Posterior vena cava (tissue), 2 donors: ENCODE results near the gene IMMP2L. TPM values are rescaled to one million over a fixed set of nuclear protein-coding genes. Genes with fewer than 3 reads are reported as not detected.

Source experiments
- DNase-seq: peaks from one replicate; pipeline ENCODE4 v3.0.0-alpha.2; 2020; ENCODE audit warnings: low spot score
- intact Hi-C, 2 donors: fragments of 100-400 bp; cut with DNase I; formaldehyde crosslinking; loops; one replicate each; pipeline versions ENCODE4 v1.14.1 to v1.14.2; 2022 to 2023
- total RNA-seq, 2 donors: library from RNA; stranded (reverse); fragmentation: NEBNext Ultra II Directional; extraction: Animal tissue kit (Norgen Biotek cat#: 25700); gene quantifications; one replicate each; pipeline ENCODE4 v1.2.1, GENCODE V29; 2021
- donor health status: DM: yes; HTN: yes; CAD: no.
- donor health status: DM: yes; HTN: yes; CAD: no.

The IMMP2L gene
- total RNA-seq, 2 donors from 2014 or later, result 15.9 to 20.5 TPM

DNA sequence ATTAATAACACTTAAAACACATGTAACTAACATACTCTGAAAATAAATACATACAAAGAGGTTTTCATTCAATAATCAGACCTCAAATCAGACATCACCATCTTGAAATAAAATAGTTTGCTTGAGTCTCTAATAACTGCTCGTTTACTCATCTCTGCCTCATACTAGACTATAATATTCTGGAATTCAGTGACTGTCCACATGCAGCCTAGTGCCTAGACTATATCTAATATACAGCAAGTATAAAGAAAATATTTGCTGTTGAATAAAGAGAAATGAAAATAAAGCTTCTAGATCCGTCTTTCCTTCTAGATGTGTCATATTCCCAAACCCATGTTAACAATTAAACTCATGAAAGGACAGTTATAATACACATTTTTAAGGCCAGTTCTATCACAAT lies 707.6 kb downstream of the IMMP2L start:
- DNase-seq, result no peak
- intact Hi-C loops, result no loop called here

DNA sequence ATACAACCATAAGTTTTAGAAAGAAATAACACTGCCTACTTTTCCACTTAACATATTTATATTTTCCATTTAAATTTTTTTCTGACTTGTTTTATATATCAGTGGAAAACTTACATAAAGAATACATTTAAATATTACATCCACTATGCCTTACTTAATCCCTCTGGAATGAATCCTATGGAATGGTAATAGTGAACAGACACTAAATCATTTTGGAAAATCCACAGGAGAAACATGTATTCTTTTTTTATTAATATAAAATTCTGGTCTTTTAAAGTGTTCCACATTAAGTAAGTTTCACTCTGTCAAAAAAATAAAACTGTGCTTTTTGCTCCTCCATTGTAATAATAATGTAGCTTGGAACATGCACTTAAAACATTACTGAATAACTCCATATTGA lies 708.1 kb downstream of the IMMP2L start:
- intact Hi-C loops, result no loop called here
- DNase-seq, result no peak

DNA sequence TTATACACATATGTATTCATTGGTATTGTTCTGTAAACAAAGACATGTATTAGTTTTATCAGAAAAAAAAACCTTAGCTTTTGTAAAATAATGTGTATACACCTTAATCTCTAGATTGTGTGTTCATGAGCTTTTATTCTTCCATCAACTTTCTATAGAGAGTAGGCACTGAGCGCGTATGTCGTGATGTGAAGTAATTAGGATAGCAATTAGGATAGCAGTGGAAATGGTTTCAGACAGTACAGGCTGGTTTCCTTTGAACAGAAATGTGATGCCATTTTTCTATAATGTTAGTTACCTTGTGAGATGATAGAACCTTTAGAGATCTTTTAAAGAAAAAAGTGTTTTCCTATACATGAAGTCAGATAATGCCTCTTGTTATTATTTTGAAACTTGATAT lies 709.0 kb downstream of the IMMP2L start:
- intact Hi-C loops, result no loop called here
- DNase-seq, result no peak

DNA sequence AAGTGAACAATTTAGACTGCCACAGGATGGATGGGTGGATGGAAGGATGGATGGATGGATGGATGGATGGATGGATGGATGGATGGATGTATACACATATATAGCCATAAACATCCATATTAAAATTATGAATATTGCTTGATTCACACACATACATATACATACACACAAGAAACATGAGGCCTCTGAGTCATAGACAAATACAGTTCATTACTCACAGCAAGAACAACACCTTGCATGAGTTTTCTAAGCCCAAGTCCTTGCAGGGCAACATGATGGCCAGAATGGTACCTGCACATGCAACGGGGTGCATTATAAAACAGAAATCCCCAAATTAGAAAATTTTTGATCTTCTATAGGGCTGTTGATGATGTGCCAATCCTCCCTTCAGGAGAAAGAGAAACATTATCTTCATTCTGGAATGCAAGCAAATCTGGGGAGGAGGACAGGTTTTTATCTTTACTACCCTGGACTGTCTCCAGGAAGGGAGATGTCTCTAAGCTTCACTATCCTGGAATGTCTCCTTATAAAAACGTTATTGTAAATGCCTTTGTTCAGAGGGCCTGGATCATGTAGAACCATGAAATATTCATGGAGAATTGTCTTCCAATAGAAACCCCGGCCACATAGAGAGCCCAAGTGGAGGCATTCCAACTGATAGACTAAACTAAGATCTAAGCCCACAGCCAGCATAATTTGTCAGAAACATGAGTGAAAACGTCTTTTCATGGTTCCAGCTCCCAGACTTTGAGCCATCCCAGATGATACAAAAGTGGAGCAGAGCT lies 709.9 kb downstream of the IMMP2L start:
- no peak for DNase-seq
- intact Hi-C loops, result no loop called here

DNA sequence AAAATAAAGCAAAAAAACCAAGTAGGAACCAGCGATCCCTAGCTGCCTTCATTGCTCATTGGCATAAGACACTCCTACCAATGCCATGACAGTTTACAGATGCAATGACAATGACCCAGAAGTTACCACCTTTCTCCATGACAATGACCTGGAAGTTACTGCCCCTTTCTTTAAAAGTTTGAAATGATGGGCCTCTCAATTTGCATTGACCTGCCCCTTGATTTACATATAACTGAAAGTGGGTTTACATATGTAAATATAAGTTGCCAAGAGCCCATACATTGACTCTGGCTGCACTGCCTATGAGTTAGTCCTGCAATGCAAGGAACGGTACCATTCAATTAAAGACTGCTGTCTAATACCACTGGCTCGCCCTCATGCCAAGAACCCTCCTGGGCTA lies 712.1 kb downstream of the IMMP2L start:
- intact Hi-C loops, result no loop called here
- no peak for DNase-seq

DNA sequence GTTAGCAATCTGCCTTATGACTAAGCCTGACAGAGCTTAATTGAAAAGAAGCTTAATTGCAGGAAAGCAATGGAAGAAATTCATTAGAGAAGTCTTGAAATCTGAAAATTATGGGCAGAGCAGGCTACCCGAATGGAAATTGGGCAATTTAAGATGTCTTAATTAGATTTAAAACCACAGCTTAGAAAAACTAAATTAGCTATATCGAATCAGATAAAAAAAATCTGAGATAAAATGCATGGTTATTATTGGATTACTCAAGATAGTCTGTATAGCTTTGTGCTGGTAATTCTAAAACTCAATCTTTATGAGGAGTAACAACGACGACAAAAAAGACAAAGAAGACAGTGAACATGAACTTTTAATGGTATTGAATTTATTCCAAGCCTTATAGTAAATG lies 719.5 kb downstream of the IMMP2L start:
- DNase-seq, result no peak
- intact Hi-C loops, result no loop called here

DNA sequence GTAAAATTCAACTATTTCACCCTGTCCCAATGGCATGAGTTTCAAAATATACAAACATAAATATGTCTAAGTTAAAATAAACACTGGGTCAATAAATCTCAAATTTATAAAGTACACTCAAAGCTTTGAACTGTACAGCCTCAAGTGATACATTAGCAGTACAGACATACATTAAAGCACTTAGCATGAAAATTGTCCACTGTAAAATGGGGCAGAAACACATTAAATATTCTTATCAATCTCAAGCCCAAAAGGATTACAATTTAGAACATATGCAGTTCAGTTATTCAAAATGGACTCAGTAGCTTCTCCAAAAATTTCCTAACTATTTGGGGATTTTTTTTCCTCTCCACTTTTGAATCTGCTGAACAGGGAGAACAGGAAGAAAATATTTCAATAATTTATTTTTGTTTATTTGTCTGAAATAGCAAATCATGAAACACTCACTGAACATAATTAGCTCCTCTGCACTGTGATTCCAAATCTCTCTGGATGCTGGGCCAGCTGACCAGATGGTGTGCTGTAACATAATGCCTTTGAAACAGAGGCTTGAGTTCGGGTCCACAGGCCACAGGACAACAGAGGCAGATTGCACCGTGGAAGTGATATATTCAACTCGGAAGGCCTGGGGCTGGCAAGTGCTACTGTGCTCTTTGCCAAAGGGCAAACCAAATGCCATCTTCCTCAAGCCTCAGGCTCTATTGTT lies 720.3 kb downstream of the IMMP2L start:
- intact Hi-C loops, result no loop called here
- DNase-seq, result no peak

DNA sequence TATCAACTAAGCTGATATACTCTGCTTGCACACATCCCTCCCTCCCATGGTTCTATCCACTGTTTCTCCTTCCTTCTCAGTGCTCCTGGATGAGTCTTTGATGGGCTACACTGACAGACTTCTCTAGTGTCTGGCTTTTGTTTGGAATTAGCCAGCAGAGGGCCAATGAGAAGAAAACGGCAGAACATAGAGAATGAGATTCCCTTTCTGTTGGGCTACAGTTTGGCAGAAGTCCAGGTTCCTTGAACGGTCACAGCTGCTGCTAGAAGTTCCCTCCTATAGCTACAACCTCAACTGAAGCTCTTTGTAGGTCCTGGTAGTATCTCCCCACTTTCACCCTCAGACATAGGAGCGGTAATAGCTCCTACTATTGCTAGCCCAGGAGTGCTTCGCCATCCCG lies 722.4 kb downstream of the IMMP2L start:
- intact Hi-C loops, result no loop called here
- DNase-seq, result no peak

DNA sequence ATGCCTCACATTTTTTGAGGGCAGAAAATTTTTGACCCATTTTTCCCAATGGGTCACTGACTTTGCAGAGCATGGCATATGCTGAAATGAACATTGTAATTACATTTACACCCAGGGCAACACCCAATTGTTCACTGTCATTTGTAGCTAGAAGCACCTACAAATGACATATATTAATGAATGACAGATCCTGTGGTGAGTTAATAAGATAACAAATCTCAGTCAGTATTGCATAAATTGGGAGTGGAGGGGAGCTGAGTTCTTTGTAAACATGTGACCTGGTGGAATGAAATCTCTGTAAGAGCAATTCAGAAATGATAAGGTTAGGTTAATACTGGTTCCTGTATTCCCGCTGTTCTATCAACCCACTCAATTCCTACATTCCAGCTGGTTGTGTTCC lies 726.4 kb downstream of the IMMP2L start:
- DNase-seq, result no peak
- intact Hi-C loops, result no loop called here

DNA sequence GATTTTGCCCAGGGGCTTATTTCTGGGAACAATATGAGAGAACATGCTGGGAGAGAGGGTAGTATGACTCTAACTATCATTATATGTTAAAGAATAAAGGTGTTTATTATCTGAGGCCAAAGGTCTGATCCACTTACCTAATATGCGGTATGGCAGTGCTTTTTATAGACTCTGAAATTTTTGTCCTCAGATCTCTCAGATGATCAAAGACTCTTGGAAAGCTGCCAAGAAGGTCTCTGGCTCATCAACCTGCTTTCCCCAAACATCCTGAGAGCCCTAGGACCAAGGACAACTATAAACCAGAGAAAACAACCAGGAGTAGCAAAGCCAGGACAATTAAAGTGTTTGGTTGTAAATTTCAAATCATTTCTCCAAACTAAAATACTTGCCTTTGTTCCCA lies 727.1 kb downstream of the IMMP2L start:
- no peak for DNase-seq
- intact Hi-C loops, result no loop called here

DNA sequence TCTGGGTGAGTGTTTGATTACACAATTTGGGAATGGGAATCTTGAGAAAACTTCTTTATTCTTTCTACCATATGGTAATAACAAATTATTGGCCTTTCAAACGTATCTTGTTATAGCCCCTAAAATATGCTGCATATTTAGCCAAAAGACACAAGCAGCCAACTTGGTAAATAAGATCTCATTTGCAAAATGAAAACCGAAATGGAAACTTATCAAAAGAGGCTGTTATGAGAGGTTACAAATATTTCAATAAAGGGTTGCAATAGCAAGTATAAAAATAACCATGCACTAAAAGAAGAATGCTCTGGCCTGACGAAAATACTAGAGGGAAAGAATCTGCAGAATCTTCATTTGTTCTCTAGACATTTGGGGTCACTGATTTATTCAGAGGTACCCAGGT lies 730.9 kb downstream of the IMMP2L start:
- intact Hi-C loops, result no loop called here
- DNase-seq, result no peak

DNA sequence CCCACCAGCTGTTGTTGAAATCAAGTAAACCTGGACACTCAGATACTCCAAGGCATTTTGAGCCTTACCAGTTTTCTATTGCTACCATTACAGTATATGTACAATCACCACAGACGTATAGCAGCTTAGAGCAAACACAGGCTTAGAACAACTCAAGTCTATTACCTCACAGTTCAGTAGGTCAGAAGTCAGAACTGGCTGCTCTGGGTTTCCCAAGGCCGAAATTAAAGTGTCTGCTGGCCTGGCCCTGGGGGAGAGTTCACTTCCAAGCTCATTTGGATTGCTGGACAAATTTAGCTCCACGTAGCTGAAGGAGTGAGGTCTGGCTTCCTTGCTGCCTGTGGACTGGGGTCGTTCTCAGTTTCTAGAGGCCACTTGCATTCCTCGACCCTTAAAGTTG lies 731.5 kb downstream of the IMMP2L start:
- DNase-seq, result no peak
- intact Hi-C loops, result no loop called here

DNA sequence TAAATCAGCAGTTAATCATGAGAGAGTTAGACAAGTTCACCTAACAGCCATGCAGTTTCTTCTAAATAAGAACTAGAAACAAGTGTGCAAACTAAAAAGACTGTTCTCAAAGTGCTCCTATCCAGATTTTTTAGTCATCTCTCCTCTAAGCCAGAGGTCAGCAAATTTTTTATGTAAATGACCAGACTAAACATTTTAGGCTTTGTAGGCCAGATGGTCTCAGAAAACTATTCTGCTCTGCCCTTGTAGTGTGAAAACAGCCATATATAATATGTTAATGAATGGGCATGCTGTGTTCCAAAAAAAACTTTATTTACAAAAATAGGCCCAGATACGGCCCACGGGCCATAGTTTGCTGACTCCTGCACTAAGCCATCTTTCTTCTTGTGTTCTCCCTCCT lies 734.4 kb downstream of the IMMP2L start:
- intact Hi-C loops, result no loop called here
- DNase-seq, result no peak

DNA sequence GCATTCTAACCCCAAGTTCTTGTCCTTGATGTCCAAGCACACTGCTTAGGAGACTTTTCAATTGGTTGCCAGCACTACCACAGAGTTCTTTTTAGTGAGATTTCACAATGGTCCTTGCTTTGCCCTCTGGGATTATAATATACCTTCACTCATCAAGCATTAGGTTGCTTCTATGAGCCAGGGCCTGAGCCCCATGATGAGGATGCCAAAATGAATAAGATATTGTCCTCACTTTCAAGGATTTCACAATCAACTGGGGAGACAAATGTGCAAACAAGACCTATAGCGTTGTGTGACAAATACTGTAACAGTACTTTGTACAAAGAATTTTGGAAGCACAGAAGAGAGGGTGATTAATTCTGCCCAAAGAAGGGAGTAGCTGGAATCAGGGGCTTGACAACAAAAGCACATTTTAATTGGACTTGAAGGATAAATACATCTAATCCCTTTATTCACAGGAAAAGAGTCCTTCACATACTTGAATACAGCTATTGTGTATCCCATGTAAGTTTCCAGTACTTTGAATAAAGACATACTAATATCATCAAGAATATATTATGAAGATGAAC lies 734.9 kb downstream of the IMMP2L start:
- intact Hi-C loops, result no loop called here
- DNase-seq, result no peak

DNA sequence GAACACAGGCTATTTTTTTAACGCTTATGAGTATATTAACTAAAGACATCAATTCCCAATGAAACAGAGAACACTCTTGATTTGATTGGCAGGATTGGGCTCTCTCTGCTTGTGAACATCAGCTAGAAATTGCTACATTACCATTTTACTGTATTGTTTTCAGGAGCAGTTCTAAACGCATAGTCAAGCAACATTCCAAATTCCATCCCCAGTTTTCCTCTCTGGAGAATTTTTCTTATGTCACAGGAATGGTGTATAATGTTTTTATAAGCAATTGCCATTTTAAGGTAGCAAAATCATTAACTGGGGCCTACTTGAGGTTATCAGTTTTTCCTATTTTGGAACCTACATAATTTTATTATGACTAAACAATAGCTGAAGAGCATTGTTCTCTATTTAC lies 748.3 kb downstream of the IMMP2L start:
- DNase-seq, result no peak
- intact Hi-C loops, result no loop called here

DNA sequence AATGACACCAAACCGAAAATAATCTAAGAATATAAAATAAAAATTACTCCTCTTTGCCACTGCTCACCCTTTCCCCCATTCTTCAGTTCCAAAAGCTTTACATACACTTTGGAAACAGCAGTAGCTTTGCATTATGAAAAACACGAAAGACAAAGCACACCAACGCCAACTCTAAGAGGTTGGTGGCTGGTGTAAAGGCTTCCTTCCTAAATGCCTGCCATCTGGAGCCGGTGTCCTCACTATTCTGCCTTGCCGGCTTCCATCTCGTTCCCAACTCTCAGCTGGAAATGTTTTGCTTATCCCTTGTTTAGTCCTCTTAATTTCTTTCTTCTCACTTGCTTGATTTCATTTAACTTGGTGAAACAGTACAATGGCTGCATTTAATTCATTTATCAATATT lies 752.5 kb downstream of the IMMP2L start:
- intact Hi-C loops, result no loop called here
- DNase-seq, result no peak

DNA sequence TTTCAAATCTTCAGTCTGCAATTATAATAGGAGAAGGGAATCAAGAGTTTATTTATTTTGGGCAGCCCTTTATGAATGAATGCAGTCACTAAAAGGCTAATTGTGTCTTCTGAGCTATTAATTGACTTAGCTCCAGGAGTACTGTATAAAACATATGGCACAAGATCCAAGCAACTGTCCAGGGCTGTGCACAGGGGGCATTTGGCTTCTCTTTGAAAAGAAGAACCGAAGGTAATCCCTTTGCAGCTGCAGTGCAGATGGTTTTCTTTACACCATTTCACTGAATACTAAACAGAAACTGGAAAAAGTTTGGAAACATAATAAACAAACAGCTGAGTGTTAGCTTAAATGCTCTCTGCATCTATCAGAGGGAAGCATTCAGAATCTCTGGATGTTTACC lies 753.9 kb downstream of the IMMP2L start:
- DNase-seq, result no peak
- intact Hi-C loops, result no loop called here

DNA sequence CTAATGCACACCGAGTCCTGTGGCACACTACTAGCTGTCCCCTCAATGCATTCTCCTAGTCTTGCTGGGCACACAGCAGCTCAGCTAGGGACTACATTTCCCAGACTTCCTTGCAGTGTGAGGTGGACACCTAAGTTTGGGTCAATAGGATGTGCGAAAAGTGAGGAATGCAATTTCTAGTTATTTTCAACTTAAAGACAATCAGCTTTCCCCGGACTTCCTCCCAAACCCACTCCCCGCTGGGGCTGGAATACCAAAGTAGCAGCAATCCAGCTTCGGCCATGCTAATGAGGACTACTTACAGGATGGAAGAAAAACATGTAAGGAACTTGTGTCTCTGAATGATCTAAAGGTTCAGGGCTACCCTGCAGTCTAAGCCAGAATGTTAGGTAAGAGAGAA lies 757.8 kb downstream of the IMMP2L start:
- intact Hi-C loops, result no loop called here
- no peak for DNase-seq

DNA sequence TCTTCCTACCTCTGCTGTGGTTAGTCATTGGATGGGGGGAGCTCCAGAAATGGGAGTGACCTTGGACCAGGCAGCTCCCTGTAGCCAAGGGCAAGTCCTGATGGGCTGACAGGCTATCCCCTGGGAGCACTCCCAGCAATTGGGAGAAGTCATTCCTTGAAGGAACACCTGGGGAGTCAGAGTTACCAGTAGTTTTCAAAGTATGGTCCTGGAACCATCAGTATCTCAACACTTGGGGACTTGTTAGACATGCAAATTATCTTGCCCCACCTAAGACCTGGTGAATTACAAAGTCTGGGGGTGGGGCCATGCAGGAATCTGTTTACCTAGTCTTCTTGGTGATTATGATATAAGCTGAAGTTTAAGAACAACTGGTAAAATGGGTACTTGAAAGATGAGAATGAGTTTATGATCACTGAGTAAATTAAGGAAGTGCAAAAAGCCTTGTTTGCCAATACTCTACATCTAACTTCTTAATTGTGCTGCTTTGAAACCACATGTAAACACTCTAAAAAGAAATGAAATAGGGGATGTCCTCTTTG lies 758.6 kb downstream of the IMMP2L start:
- DNase-seq, result no peak
- intact Hi-C loops, result no loop called here

DNA sequence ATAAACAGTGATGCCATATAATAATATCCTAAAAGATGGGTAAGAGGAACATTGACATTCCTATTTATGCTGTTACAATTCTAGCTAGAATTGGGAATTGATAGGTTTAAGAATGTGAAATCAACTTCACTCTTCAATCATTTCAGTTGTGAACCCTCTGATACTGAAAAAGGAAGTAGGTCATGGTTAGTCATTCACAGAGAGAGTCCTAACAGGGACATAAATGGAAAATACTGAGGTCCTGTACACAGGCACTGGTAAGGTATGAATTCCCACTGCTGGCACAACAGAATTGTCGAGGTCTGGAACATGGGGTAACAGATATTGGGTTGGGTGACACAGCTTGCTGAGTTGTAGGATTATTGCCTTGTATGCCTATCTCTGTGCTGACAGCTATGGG lies 760.8 kb downstream of the IMMP2L start:
- intact Hi-C loops, result no loop called here
- no peak for DNase-seq

DNA sequence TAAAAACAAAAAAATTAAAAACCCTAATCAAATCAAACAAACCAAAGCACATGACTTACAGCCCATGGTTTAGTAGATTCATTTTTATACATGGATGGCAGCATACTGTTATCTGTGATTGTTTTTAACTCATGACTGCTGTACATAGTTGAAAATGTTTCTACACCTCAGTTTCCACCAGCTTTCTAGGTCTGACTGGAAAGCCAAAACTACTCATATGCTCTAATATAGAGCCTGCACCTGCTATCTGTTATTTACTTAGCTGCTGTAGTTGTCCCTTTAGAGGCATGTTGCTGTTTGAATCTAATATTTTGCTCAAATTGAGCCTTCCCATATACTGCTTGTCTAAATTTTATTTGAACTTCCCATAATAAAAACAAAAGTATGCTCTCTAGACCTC lies 761.3 kb downstream of the IMMP2L start:
- intact Hi-C loops, result no loop called here
- no peak for DNase-seq
